ENCODE results near the gene SNX1.

Gene SNX1

GRCh38 chr15:64138331-64138941 lies 42.7 kb downstream of the SNX1 start:
- H3K27ac ChIP-seq (ENCODE audit: poor library complexity, severe bottlenecking): no peak overlapping the region
- H3K9me3 ChIP-seq (ENCODE audit: severe bottlenecking): no peaks in the 10 kb centered on the region
- no peaks in the 10 kb centered on the region for H3K4me1 ChIP-seq (ENCODE audit: insufficient read depth, poor library complexity, severe bottlenecking)
- DNase-seq (ENCODE audit: low spot score) (no peak), ATAC-seq (ENCODE audit: low read depth) (no peak)
- H3K36me3 ChIP-seq (ENCODE audit: low read depth): peaks cover 63% of the 10 kb centered on the region
- no peak overlapping the region for H3K4me3 ChIP-seq (ENCODE audit: severe bottlenecking)
- no peak for TF ChIP-seq CTCF (IDR thresholded peaks at IDR 0.05; ENCODE audit: poor library complexity, severe bottlenecking)
- no peaks in the 10 kb centered on the region for H3K27me3 ChIP-seq (ENCODE audit: insufficient read depth, poor library complexity, severe bottlenecking)

DNA sequence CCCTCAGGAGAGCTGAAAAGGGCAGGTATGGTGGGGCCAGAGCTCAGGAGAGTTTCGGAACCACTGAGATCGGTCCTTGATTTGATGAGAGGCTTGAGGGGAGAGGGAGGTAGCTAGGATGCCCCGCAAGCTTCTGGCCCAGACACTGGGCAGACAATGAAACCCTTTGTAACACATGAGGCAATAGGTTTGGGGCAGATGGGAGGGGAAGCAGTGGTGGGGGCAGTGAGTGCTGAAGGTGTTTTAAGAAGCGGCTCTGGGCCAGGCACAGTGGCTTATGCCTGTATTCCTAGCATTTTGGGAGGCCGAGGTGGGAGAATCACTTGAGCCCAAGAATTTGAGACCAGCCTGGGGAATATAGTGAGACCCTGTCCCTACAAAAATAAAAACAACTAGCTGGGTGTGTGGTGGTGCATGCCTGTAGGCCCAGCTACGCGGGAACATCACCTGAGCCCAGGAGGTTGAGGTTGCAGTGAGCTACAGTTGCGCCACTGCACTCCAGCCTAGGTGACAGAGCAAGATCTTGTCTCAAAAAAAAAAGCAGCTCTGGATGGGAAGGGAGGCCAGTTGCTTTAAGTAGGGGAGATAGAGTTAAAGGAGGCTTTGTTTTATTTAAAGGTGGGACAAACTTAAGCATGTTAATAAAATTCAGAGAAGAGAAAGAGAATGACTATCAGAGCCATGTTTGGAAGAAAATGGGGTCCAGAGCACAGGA lies 46.2 kb downstream of the SNX1 start:
- Histone ChIP-seq H3K36me3 (ENCODE audit: low read depth) (peaks cover 39% of the 10 kb centered on the region), H3K4me3 (ENCODE audit: severe bottlenecking) (no peak overlapping the region), H3K27ac (ENCODE audit: poor library complexity, severe bottlenecking) (no peak overlapping the region), H3K9me3 (ENCODE audit: severe bottlenecking) (no peaks in the 10 kb centered on the region), H3K27me3 (ENCODE audit: insufficient read depth, poor library complexity, severe bottlenecking) (no peaks in the 10 kb centered on the region), H3K4me1 (ENCODE audit: insufficient read depth, poor library complexity, severe bottlenecking) (no peaks in the 10 kb centered on the region)
- DNase-seq (ENCODE audit: low spot score) (no peak), ATAC-seq (ENCODE audit: low read depth) (no peak)
- no peak for TF ChIP-seq CTCF (IDR thresholded peaks at IDR 0.05; ENCODE audit: poor library complexity, severe bottlenecking)

DNA sequence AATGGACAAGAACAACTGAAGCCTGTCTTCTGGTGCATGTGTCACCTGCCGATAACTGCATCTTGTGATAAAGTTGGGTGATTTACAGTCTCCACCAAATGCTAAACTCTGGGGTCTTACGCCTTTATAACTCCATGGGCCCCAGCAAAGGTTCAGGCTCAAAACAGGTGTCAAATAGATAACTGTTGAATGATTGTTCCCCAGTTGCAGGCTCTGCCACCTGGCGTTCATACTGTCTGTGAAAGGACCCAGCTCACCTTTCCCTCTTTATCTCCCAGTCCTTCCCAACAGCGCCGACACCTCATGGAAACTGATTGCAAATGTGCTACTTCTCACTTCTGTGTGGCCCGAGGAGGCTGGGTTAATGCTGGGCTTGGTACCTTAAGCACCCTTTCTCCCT lies 47.5 kb downstream of the SNX1 start:
- Histone ChIP-seq H3K4me1 (ENCODE audit: insufficient read depth, poor library complexity, severe bottlenecking) (no peaks in the 10 kb centered on the region), H3K27me3 (ENCODE audit: insufficient read depth, poor library complexity, severe bottlenecking) (no peaks in the 10 kb centered on the region), H3K9me3 (ENCODE audit: severe bottlenecking) (no peaks in the 10 kb centered on the region), H3K36me3 (ENCODE audit: low read depth) (peaks cover 27% of the 10 kb centered on the region), H3K27ac (ENCODE audit: poor library complexity, severe bottlenecking) (no peak overlapping the region), H3K4me3 (ENCODE audit: severe bottlenecking) (no peak overlapping the region)
- DNase-seq (ENCODE audit: low spot score): no peak
- no peak for TF ChIP-seq CTCF (IDR thresholded peaks at IDR 0.05; ENCODE audit: poor library complexity, severe bottlenecking)
- no peak for ATAC-seq (ENCODE audit: low read depth)

GRCh38 chr15:64144192-64144564 lies 48.4 kb downstream of the SNX1 start:
- ATAC-seq (ENCODE audit: low read depth) (no peak), DNase-seq (ENCODE audit: low spot score) (no peak)
- Histone ChIP-seq H3K27ac (ENCODE audit: poor library complexity, severe bottlenecking) (no peak overlapping the region), H3K36me3 (ENCODE audit: low read depth) (peaks cover 19% of the 10 kb centered on the region), H3K4me3 (ENCODE audit: severe bottlenecking) (no peak overlapping the region), H3K4me1 (ENCODE audit: insufficient read depth, poor library complexity, severe bottlenecking) (no peaks in the 10 kb centered on the region), H3K9me3 (ENCODE audit: severe bottlenecking) (no peaks in the 10 kb centered on the region), H3K27me3 (ENCODE audit: insufficient read depth, poor library complexity, severe bottlenecking) (no peaks in the 10 kb centered on the region)
- TF ChIP-seq CTCF (IDR thresholded peaks at IDR 0.05; ENCODE audit: poor library complexity, severe bottlenecking): no peak
